PFSK-1 (cell line): ENCODE data around the gene TSPAN18.

Experiments used
- FOXP2 ChIP-seq: optimal IDR thresholded peaks from 2 replicates; pipeline ENCODE3; 2011; ENCODE audit warnings: borderline replicate concordance, control low read depth, inconsistent platforms; ENCODE audit not compliant: insufficient read depth; ENCODE audit errors: extremely low read length, extremely low read depth
- POLR2AphosphoS5 ChIP-seq: IDR thresholded peaks from 2 replicates; pipeline ENCODE4 v1.6.1; 2012; ENCODE audit warnings: low read depth, mild to moderate bottlenecking, control low read depth, low read length, moderate library complexity
- SIN3A ChIP-seq: IDR thresholded peaks from 2 replicates; pipeline ENCODE4 v1.6.1; 2012; ENCODE audit warnings: mild to moderate bottlenecking, low read length, moderate library complexity, borderline replicate concordance; ENCODE audit not compliant: insufficient read depth
- TAF1 ChIP-seq: IDR thresholded peaks from 2 replicates; pipeline ENCODE4 v1.6.1; 2012; ENCODE audit warnings: low read length, control low read depth, borderline replicate concordance; ENCODE audit not compliant: insufficient read depth
- TF ChIP-seq, protein P1 (sequence below), 2 experiments: IDR thresholded peaks; 2 replicates each; pipeline versions ENCODE4 v1.6.1 to v1.8.0; 2011 to 2012; ENCODE audit warnings: low read depth in 2 of 2, low read length in 2 of 2, control low read depth in 1 of 2, inconsistent platforms in 1 of 2, mild to moderate bottlenecking in 1 of 2, moderate library complexity in 1 of 2; ENCODE audit not compliant: insufficient read depth in 1 of 2

DNA sequence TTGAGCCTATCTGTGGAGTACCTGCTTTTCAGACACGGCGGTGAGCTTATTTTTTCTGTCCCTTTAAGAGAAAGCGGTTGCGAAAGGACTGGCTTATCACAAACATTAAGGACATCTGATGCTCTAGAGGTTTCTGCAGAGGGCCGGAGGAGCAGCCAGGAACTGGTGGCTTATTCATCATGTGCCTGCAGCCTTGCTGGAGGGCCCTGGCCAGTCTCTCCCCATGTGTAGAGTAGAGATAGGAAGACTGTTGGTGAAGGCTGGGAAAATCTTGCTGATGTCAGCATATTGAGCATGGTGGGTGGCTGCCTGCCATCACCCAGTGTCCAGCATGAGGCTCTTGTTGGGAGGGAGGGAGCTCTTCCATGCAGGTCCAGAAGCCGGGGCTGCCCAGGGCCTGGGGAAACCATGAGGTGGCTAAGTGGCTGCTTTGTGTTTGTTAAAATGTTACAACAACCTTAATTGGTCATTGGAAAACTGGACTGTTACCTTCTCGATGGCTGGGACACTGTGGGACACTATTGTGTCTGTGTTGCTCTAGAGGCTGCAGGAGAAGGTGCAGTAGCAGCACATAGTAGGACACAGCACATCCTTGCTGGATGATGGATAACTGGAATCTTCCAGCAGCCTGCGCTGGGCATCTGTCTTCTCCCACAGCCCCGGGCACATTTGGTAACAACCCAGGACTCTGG, 54.3 kb downstream of the TSPAN18 start:
- no peak for TF ChIP-seq POLR2AphosphoS5
- TF ChIP-seq TAF1, result no peak
- no peak for TF ChIP-seq SIN3A
- TF ChIP-seq, protein P1, sequence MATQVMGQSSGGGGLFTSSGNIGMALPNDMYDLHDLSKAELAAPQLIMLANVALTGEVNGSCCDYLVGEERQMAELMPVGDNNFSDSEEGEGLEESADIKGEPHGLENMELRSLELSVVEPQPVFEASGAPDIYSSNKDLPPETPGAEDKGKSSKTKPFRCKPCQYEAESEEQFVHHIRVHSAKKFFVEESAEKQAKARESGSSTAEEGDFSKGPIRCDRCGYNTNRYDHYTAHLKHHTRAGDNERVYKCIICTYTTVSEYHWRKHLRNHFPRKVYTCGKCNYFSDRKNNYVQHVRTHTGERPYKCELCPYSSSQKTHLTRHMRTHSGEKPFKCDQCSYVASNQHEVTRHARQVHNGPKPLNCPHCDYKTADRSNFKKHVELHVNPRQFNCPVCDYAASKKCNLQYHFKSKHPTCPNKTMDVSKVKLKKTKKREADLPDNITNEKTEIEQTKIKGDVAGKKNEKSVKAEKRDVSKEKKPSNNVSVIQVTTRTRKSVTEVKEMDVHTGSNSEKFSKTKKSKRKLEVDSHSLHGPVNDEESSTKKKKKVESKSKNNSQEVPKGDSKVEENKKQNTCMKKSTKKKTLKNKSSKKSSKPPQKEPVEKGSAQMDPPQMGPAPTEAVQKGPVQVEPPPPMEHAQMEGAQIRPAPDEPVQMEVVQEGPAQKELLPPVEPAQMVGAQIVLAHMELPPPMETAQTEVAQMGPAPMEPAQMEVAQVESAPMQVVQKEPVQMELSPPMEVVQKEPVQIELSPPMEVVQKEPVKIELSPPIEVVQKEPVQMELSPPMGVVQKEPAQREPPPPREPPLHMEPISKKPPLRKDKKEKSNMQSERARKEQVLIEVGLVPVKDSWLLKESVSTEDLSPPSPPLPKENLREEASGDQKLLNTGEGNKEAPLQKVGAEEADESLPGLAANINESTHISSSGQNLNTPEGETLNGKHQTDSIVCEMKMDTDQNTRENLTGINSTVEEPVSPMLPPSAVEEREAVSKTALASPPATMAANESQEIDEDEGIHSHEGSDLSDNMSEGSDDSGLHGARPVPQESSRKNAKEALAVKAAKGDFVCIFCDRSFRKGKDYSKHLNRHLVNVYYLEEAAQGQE (IDR thresholded peaks at IDR 0.05; ENCODE audit: insufficient read depth in 1 of 2, low read depth in 2 of 2, low read length in 2 of 2), result no peak
- no peak for TF ChIP-seq FOXP2
